CD4-positive, alpha-beta T cell treated with Interleukin-6 for 4 hours (primary cell): Measurements from ENCODE around the gene SHROOM3.

Source experiments
- DNase-seq: peaks from one replicate; pipeline ENCODE4 v3.0.0-alpha.2; 2020; ENCODE audit warnings: mixed read lengths

Gene SHROOM3

GRCh38 chr4:76670631-76671030, 235.6 kb downstream of the SHROOM3 start:
- DNase-seq: no peak

- no peak for DNase-seq
Measured at GRCh38 chr4:76673362-76673761, 238.3 kb downstream of the SHROOM3 start.

- DNase-seq: no peak
Measured at GRCh38 chr4:76674983-76675382, 240.0 kb downstream of the SHROOM3 start.

- no peak for DNase-seq
Measured at GRCh38 chr4:76677571-76678326, 242.7 kb downstream of the SHROOM3 start.

- no peak for DNase-seq
Measured at GRCh38 chr4:76679691-76680090, 244.7 kb downstream of the SHROOM3 start.

GRCh38 chr4:76680952-76681351, 245.9 kb downstream of the SHROOM3 start:
- DNase-seq: no peak

GRCh38 chr4:76681996-76682395, 247.0 kb downstream of the SHROOM3 start:
- no peak for DNase-seq

GRCh38 chr4:76683144-76683543, 248.1 kb downstream of the SHROOM3 start:
- no peak for DNase-seq

- DNase-seq: no peak
Measured at GRCh38 chr4:76687746-76688448, 252.9 kb downstream of the SHROOM3 start.

- no peak for DNase-seq
Measured at GRCh38 chr4:76688619-76689144, 253.7 kb downstream of the SHROOM3 start.

GRCh38 chr4:76689145-76689817, 254.3 kb downstream of the SHROOM3 start:
- DNase-seq: no peak

GRCh38 chr4:76690011-76690905, 255.2 kb downstream of the SHROOM3 start:
- DNase-seq: no peak

- no peak for DNase-seq
Measured at GRCh38 chr4:76690906-76691275, 255.9 kb downstream of the SHROOM3 start.

GRCh38 chr4:76691807-76692582, 257.0 kb downstream of the SHROOM3 start:
- DNase-seq: no peak

GRCh38 chr4:76692761-76693160, 257.7 kb downstream of the SHROOM3 start:
- no peak for DNase-seq

GRCh38 chr4:76694056-76694455, 259.0 kb downstream of the SHROOM3 start:
- no peak for DNase-seq

GRCh38 chr4:76696109-76696508, 261.1 kb downstream of the SHROOM3 start:
- DNase-seq: no peak

- DNase-seq: no peak
Measured at GRCh38 chr4:76697129-76697803, 262.2 kb downstream of the SHROOM3 start.

GRCh38 chr4:76698141-76698540, 263.1 kb downstream of the SHROOM3 start:
- DNase-seq: no peak

GRCh38 chr4:76699751-76700310, 264.8 kb downstream of the SHROOM3 start:
- no peak for DNase-seq
